Measurements from ENCODE around the gene VPS45.

Gene VPS45

GRCh38 chr1:150149271-150150132 lies 81.9 kb downstream of the VPS45 start, which contains the start of gene PLEKHO1 (continued):
- TF ChIP-seq BCL6B (tag by site-specific recombination; IDR thresholded peaks at IDR 0.05) (no peak), ZEB2 (tag by site-specific recombination; IDR thresholded peaks at IDR 0.05) (peak; percentile 28; the same call in 1 of the 2 replicates), ELK4 (IDR thresholded peaks at IDR 0.05; ENCODE audit: borderline replicate concordance, low read depth, low read length) (no peak), ATF2 (tag by site-specific recombination; IDR thresholded peaks at IDR 0.05; ENCODE audit: low read depth) (no peak), GLIS2 (tag by site-specific recombination; IDR thresholded peaks at IDR 0.05) (peak; percentile 64; the same call in 1 of the 2 replicates), ZNF660 (tag by site-specific recombination; IDR thresholded peaks at IDR 0.05) (0 out of 2 replicates have a peak, but pooled peaks have one; percentile 57), ZSCAN5A (tag by site-specific recombination; IDR thresholded peaks at IDR 0.05) (no peak), KLF10 (tag by site-specific recombination; IDR thresholded peaks at IDR 0.05) (peak; percentile 84), ZNF791 (tag by site-specific recombination; IDR thresholded peaks at IDR 0.05) (no peak), ZFP37 (tag by site-specific recombination; IDR thresholded peaks at IDR 0.05) (peak; percentile 50; the same call in 1 of the 2 replicates), YY2 (tag by site-specific recombination; IDR thresholded peaks at IDR 0.05) (no peak), SP2 (tag by site-specific recombination; IDR thresholded peaks at IDR 0.05) (peak; percentile 44; the same call in 1 of the 2 replicates), ZNF514 (tag by site-specific recombination; IDR thresholded peaks at IDR 0.05) (no peak), GLIS1 (tag by site-specific recombination; IDR thresholded peaks at IDR 0.05) (peak; percentile 71), ZNF221 (tag by site-specific recombination; IDR thresholded peaks at IDR 0.05; ENCODE audit: borderline replicate concordance) (no peak), ZBTB26 (tag by site-specific recombination; optimal IDR thresholded peaks at IDR 0.05) (peak; percentile 61), ZBTB8A (tag by site-specific recombination; IDR thresholded peaks at IDR 0.05) (peak; percentile 50)
